Measurements from ENCODE around the gene LARGE2.
A peak's percentile ranks its signal among the peaks of the same experiment; 100 is the strongest.

LARGE2 gene

GRCh38 chr11:45917623-45918330 is 4.7 kb upstream of the LARGE2 start, which contains the start of gene PEX16:
TSS of gene PEX16 (minus strand) at chr11:45917877. CDS start at chr11:45917811, 66 bp downstream.
- peak; percentile 99 for DNase-seq

- DNase-seq, result peak; percentile 52
Measured at GRCh38 chr11:45918331-45918941, 4.0 kb upstream of the LARGE2 start.

- no peak for DNase-seq
Measured at GRCh38 chr11:45918962-45919675, 3.3 kb upstream of the LARGE2 start.

DNA sequence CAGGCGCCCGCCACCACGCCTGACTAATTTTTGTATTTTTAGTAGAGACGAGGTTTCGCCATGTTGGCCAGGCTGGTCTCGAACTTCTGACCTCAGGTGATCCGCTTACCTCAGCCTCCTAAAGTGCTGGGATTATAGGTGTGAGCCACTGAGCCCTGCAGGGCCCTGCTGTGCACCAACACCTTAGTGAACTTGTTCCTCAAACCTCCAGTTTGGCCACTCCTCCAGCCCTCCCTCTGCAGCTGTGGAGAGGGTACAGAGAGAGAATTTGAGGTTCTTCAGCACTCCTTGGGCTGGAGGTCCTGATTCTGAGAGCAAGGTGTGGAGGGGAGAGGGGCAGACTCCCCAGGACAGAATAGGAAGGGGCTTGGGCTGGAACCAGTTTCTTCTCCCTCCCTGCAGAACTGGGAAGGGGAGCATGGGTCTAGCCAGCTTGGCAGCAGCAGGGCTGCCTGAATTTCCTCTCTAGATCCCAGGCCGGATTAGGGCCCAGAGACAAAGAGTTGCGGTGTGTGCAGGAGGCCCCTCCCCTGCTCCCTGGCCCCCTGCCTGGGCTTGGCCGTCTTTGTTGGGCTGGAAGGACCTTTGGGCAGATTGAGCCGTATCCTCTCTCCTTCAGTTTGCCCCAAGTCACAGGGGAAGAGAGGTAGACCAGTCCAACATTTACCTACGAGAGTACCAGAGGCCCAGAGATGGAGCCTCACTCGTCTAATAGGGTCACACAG is 2.5 kb upstream of the LARGE2 start:
- DNase-seq, result no peak

GRCh38 chr11:45920531-45921477 is 1.7 kb upstream of the LARGE2 start:
- no peak for DNase-seq

DNA sequence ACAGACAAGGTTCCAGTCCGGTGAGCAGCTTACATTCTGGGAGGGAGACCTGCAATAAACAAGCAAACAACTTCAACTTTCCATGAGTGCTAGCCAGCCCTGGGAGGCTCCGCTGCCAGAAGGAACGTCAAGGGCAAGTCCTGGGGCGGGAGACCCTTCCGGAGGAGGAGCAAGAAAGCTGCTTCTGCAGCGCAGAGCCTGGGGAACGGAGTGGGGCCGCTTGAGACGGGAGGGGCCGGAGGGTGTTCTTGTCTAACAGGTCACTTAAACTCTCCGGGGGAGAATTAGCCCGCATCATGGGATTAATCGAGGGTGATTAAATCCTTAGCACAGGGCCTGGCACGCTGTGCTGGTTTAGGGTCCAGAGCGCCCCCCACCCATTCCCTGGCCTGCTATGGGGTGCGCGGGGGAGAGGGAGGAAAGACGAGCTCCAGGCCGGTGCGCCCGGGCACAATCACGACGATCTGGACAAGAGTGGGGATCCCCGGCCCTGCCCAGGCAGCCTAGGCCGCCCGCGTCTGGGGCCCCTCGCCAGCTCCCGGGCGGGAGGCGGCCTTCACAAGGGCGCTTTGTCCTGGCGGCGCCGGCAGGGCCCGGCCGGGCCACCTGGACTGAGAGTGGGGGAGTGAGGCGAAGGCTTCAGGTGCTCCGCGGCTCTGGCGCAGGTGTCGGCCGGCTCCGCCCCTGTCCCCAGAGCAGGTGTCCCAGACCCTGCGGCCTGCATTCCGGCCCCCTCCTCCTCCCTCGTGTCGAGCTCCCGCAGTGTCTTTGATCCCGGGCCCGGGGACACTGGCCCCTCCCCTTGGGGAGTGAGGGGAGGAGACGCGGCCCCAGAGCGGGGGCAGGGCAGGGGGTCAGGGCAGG is 663 bp upstream of the LARGE2 start:
- no peak for DNase-seq

GRCh38 chr11:45924036-45924915 is 1.8 kb downstream of the LARGE2 start:
- no peak for DNase-seq

GRCh38 chr11:45924927-45925326 is 2.5 kb downstream of the LARGE2 start:
- no peak for DNase-seq

- no peak for DNase-seq
Measured at GRCh38 chr11:45925550-45925949, 3.1 kb downstream of the LARGE2 start.

GRCh38 chr11:45926001-45926401 is 3.5 kb downstream of the LARGE2 start:
- no peak for DNase-seq

DNA sequence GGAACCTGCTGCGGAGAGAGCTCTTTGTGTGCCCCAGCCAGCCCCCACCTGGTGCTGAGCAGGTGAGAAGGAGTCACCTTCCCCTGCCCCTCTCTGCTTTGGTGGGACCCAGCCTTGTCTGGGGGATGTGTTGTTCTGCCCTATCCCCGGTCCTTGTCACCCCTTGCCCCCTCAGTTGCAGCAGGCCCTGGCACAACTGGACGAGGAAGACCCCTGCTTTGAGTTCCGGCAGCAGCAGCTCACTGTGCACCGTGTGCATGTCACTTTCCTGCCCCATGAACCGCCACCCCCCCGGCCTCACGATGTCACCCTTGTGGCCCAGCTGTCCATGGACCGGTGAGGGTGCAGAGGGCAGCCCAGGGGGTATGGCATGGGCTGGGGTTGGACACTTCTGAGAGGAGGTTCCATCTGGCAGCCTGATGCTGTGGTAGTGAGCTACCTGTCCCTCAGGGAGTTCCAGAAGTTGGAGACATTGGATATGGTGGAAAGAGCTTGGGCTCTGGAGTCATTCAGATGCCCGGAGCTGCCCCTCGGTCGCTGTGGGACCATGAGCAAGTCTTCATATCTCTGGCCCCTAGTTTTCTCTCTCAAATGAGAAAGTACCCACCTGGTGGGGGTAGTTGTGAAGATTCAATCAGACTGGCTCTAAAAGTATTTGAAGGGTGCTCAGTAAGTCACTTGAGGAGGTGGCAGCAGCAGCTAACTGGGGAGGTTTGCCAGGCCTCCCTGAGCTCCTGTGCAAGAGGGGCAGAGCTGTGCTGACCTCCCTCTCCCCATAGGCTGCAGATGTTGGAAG is 4.3 kb downstream of the LARGE2 start:
- DNase-seq, result no peak

DNA sequence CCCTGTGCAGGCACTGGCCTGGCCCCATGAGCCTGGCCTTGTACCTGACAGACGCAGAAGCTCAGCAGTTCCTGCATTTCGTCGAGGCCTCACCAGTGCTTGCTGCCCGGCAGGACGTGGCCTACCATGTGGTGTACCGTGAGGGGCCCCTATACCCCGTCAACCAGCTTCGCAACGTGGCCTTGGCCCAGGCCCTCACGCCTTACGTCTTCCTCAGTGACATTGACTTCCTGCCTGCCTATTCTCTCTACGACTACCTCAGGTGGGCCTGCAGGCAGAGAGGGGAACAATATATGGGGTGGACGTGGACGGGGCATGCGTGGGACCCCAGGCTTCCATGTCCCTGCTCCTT is 4.9 kb downstream of the LARGE2 start:
- DNase-seq, result no peak

DNA sequence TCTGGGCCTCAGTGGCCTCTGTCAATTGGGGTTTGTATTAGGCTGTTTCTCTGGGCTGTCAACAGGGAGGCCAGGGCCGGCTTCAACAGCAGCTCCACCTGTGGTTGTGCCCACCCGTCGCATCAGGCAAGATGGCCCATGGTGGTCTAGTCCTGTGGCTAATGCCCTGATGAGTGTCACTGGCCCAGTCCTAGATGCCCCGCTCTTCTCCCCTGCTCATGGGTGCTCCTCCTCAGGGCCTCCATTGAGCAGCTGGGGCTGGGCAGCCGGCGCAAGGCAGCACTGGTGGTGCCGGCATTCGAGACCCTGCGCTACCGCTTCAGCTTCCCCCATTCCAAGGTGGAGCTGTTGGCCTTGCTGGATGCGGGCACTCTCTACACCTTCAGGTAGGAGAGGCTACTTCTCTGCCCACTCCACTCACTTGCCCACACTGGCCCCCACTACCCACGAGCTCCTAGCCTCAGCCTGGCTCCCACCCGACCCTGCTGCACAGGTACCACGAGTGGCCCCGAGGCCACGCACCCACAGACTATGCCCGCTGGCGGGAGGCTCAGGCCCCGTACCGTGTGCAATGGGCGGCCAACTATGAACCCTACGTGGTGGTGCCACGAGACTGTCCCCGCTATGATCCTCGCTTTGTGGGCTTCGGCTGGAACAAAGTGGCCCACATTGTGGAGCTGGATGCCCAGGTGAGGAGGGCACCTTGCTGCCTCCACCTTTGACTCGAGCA is 5.4 kb downstream of the LARGE2 start:
- no peak for DNase-seq

GRCh38 chr11:45928535-45929215 is 6.2 kb downstream of the LARGE2 start:
- no peak for DNase-seq

DNA sequence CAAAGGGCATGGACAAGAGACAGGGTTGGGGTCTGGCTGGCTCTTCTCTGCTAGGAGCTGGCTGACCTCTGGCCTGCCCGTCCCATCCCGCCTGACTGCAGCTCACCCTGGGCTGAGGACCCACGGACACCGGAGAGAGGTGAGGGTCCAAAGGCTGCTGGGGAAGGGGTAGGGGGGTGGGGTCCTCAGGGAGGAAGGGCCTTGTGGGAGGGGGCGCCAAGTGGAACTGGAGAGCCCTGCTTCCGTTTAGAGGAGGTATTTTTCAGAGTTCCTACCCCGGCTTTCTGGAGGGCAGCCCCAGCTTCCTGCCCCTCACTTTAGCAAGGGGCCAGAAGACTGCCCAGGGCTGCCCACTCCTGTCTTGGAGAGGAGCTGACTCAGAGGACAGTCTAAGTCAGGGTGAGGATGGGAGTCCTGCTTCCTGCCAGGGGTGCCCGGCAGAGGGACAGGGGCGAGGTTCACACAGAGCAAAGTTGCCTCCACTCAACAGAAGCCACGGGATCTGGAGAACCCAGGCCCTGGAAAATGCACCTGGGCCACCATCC is 7.1 kb downstream of the LARGE2 start:
- DNase-seq, result no peak

DNA sequence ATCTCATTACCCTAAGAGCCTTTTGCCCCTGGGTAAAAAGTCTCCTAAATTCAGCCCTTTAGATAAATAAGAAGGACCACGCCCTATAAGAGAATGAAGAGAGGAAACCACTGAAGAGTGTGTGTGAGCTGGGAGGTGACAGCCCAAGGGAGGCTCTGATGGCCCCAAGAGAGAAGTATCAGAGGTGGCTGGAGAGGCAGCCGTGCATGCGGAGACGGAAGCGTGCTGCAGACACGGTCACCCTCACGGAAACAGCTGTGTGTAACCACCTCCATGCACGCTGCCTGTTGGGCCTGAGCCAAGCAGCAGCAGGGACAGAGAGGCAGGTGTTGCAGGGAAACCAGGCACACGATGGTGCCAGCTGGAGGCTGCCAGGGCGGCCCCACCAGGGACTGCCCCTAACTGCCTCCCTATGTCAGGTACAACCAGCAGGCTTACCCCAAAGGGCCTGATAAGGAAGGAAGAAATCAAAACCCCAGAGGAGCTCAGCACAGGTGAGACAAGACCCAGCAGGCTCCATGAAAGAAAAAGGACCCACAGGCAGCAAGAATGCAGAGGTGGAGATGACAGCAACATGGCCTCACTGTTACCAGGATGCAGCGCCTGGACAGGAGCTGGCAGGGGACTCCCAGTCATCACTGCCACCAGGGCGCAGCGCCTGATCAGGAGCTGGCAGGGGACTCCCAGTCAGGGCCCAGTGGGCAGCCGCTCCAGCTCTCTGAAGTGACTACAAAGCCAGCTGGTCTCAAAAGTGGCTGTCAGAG is 7.8 kb downstream of the LARGE2 start:
- peak; percentile 84 for DNase-seq

All from CD4-positive, alpha-beta T cell treated with Interferon gamma for 1 hour (primary cell).